Smooth muscle cell (in vitro differentiated cells): Measurements from ENCODE around the gene ZNF419. TPM values are rescaled to one million over a fixed set of nuclear protein-coding genes. Genes with fewer than 3 reads are reported as not detected.

Experiments used
- DNase-seq: peaks from one replicate; lab custom pipeline; 2025; ENCODE audit not compliant: unreplicated experiment; lab: John Stamatoyannopoulos, UW
- H2AFZ ChIP-seq: fragments of 200-600 bp; sonication (generic); 2 replicates; pipeline ENCODE4 v1.6.0; 2016; ENCODE audit warnings: antibody characterized with exemption, low read depth, mild to moderate bottlenecking
- H3F3A ChIP-seq: fragments of 200-600 bp; sonication (generic); 2 replicates; pipeline ENCODE4 v1.6.0; 2017; ENCODE audit warnings: antibody characterized with exemption, low read depth
- H3K27ac ChIP-seq: fragments of 200-600 bp; sonication (generic); 2 replicates; pipeline ENCODE4 v1.5.1; 2016; ENCODE audit warnings: low read depth, mild to moderate bottlenecking
- H3K27me3 ChIP-seq: fragments of 200-600 bp; sonication (generic); 2 replicates; pipeline ENCODE4 v1.6.1; 2016; ENCODE audit warnings: low read depth, mild to moderate bottlenecking
- H3K36me3 ChIP-seq: fragments of 200-600 bp; sonication (generic); 2 replicates; pipeline ENCODE4 v1.5.1; 2016; ENCODE audit warnings: low read depth
- H3K4me1 ChIP-seq: fragments of 200-600 bp; sonication (generic); 2 replicates; pipeline ENCODE4 v1.5.1; 2016; ENCODE audit warnings: low read depth
- H3K4me2 ChIP-seq: fragments of 200-600 bp; sonication (generic); 2 replicates; pipeline ENCODE4 v1.6.0; 2016; ENCODE audit warnings: mild to moderate bottlenecking
- H3K4me3 ChIP-seq: fragments of 200-600 bp; sonication (generic); 2 replicates; pipeline ENCODE4 v1.5.1; 2016; ENCODE audit warnings: mild to moderate bottlenecking
- H3K79me2 ChIP-seq: fragments of 200-600 bp; sonication (generic); 2 replicates; pipeline ENCODE4 v1.6.0; 2016; ENCODE audit warnings: low read depth, mild to moderate bottlenecking
- H3K9ac ChIP-seq: fragments of 200-600 bp; sonication (generic); 2 replicates; pipeline ENCODE4 v1.6.0; 2016; ENCODE audit warnings: low read depth
- H3K9me3 ChIP-seq: fragments of 200-600 bp; sonication (generic); replicated peaks from 2 replicates; pipeline ENCODE4 v1.5.1; 2016; ENCODE audit warnings: low read depth
- H4K20me1 ChIP-seq: fragments of 200-600 bp; sonication (generic); 2 replicates; pipeline ENCODE4 v1.6.0; 2016; ENCODE audit warnings: low read depth
- WGBS: methylation state at CpG from one replicate; pipeline ENCODE4 v1.1.7; 2016; ENCODE audit warnings: low lambda C conversion rate; 5-methylcytosine and 5-hydroxymethylcytosine counted together
- polyA plus RNA-seq: library from polyadenylated mRNA; unstranded; fragments of >200 nt; fragmentation: Nextera tagmentation; extraction: Ambion mirVana; gene quantifications from 2 replicates; pipeline ENCODE4 v1.2.1, GENCODE V29; 2016
- total RNA-seq: library from RNA; depleted of rRNA; stranded (reverse); fragments of >200 nt; gene quantifications from 2 replicates; pipeline ENCODE4 v1.2.3, GENCODE V29; 2014
- TF ChIP-seq, protein P1 (sequence below): fragments of 200-600 bp; sonication (generic); IDR thresholded peaks from 2 replicates; pipeline ENCODE4 v1.5.1; 2017; ENCODE audit warnings: borderline replicate concordance, mild to moderate bottlenecking, antibody characterized with exemption; ENCODE audit not compliant: insufficient read depth, poor library complexity, severe bottlenecking

The ZNF419 gene
- total and polyA plus RNA-seq, 2 experiments from 2014 or later: 9.4 to 20.5 TPM

DNA sequence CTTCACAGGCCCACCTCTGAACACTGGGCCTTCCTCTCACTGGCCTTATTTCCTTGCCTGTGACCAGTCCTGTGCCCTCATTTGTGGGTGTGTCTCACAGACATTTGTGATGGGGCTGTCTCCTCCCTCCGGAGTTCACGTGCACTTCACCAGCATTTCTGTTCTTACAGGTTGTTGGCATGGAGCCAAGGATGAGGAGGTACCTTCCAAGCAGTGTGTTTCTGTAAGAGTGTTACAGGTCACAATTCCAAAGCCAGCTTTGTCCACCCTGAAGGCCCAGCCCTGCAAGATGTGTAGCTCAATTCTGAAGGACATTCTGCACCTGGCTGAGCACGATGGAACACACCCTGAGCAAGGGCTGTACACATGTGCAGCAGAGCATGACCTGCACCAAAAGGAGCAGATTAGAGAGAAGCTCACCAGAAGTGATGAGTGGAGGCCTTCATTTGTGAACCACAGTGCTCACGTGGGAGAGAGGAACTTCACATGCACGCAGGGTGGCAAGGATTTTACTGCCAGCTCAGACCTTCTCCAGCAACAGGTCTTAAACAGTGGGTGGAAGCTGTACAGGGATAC lies 44.3 kb upstream of the ZNF419 start:
- DNase-seq: no peak
- peaks cover 14% of the 10 kb centered on the region for H3K36me3 ChIP-seq
- H3F3A ChIP-seq: no peaks in the 10 kb centered on the region
- H4K20me1 ChIP-seq: peaks cover 14% of the 10 kb centered on the region
- no peaks in the 10 kb centered on the region for H3K4me1 ChIP-seq
- 86% methylated on average over 5 of the region's 5 CpGs for WGBS
- no peaks in the 10 kb centered on the region for H3K27me3 ChIP-seq
- no peak overlapping the region for H3K4me2 ChIP-seq
- peaks cover 7% of the 10 kb centered on the region for H3K9me3 ChIP-seq
- TF ChIP-seq, protein P1, sequence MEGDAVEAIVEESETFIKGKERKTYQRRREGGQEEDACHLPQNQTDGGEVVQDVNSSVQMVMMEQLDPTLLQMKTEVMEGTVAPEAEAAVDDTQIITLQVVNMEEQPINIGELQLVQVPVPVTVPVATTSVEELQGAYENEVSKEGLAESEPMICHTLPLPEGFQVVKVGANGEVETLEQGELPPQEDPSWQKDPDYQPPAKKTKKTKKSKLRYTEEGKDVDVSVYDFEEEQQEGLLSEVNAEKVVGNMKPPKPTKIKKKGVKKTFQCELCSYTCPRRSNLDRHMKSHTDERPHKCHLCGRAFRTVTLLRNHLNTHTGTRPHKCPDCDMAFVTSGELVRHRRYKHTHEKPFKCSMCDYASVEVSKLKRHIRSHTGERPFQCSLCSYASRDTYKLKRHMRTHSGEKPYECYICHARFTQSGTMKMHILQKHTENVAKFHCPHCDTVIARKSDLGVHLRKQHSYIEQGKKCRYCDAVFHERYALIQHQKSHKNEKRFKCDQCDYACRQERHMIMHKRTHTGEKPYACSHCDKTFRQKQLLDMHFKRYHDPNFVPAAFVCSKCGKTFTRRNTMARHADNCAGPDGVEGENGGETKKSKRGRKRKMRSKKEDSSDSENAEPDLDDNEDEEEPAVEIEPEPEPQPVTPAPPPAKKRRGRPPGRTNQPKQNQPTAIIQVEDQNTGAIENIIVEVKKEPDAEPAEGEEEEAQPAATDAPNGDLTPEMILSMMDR: no peak
- no peak overlapping the region for H3K27ac ChIP-seq
- H3K9ac ChIP-seq: no peak overlapping the region
- H2AFZ ChIP-seq: no peak overlapping the region
- peaks cover 42% of the 10 kb centered on the region for H3K79me2 ChIP-seq
- H3K4me3 ChIP-seq: no peak overlapping the region

DNA sequence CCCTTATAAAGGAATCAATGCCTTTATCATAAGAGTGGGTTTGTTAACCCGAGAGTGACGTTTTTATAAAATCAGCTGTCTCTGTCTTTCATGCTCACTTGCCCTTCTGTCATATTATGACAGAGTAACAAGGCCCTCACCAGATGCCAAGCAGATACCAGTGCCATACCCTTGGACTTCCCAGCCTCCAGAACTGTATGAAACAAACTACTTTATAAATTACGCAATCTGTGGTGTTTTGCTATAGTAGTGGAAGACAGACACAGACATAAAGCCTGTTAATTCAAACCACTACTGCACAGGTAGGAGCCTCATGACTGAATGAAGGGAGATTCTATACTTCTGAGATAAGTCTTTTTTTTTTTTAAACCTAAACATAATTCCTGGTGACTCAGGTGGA lies 35.2 kb upstream of the ZNF419 start:
- TF ChIP-seq, protein P1: no peak
- Histone ChIP-seq H3K4me3 (no peak overlapping the region), H3K4me1 (no peaks in the 10 kb centered on the region), H3K9me3 (no peaks in the 10 kb centered on the region), H3F3A (no peaks in the 10 kb centered on the region), H3K9ac (no peak overlapping the region), H4K20me1 (no peaks in the 10 kb centered on the region), H3K79me2 (no peaks in the 10 kb centered on the region), H3K27ac (no peak overlapping the region), H3K4me2 (no peak overlapping the region), H3K27me3 (no peaks in the 10 kb centered on the region), H2AFZ (no peak overlapping the region), H3K36me3 (no peaks in the 10 kb centered on the region)
- no peak for DNase-seq
- WGBS: 100% methylated on average over 3 of the region's 3 CpGs

DNA sequence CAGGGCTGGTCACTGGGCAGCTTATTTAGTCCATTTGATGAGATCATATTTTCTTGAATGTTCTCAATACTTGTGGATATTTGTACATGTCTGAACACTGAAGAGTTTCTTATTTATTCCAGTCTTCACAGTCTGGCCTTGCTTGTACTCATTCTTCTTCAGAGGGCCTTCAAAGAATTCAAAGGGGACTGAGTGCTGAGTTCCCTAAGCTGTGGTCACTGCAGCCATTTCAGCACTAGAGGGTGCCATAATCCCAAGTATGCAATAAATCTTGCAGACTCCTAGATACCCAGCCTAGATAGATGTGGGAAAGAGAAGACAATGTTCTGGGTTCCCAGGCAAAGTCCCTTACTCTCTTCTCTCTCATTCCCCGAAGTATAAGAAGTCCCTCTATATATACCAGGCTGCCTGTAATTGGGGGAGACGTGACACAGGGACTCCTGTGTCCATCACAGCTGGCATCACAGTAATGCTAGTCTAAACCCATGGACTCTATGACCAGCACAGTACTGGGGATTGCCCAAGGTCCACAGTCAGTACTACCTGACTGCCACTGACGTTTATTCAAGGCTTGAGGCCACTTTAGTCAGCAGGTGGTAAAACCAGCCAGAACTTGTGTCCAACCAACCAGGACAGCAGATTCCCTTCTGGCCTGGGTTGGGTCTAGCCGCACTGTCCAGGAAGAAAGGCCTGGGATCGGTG lies 21.7 kb upstream of the ZNF419 start:
- H3K27me3 ChIP-seq: no peaks in the 10 kb centered on the region
- no peak for DNase-seq
- TF ChIP-seq, protein P1: no peak
- no peaks in the 10 kb centered on the region for H4K20me1 ChIP-seq
- peaks cover 41% of the 10 kb centered on the region for H3K9me3 ChIP-seq
- H3K4me3 ChIP-seq: no peak overlapping the region
- peaks cover 15% of the 10 kb centered on the region for H3K79me2 ChIP-seq
- H3K4me1 ChIP-seq: no peaks in the 10 kb centered on the region
- H3K36me3 ChIP-seq: peaks cover 38% of the 10 kb centered on the region
- WGBS: 96% methylated on average over 5 of the region's 5 CpGs
- H3K27ac ChIP-seq: no peak overlapping the region
- no peaks in the 10 kb centered on the region for H3F3A ChIP-seq
- no peak overlapping the region for H3K4me2 ChIP-seq
- no peak overlapping the region for H2AFZ ChIP-seq
- no peak overlapping the region for H3K9ac ChIP-seq

DNA sequence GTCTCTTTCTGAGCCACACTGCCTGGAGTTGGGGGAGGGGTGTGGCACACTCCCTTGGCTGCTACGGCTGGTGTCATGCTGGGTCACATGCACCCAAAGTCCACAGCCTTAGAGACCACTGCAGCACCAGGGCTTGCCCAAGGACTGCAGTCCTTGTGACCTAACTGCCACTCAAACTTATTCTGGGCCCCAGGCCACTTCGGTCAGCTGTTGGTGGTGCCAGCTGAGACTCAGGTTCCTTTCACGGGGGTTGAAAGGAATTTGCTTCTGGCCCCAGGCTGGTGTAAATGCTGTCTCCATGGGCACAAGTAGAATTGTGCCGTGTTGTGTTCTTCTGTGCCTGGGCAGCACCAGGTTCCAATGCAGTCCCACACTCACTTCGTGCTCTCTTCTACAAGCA lies 21.1 kb upstream of the ZNF419 start:
- H3K4me1 ChIP-seq: no peaks in the 10 kb centered on the region
- peaks cover 48% of the 10 kb centered on the region for H3K9me3 ChIP-seq
- 98% methylated on average over 5 of the region's 5 CpGs for WGBS
- peaks cover 15% of the 10 kb centered on the region for H3K79me2 ChIP-seq
- H2AFZ ChIP-seq: no peak overlapping the region
- no peak overlapping the region for H3K9ac ChIP-seq
- H3K27ac ChIP-seq: no peak overlapping the region
- no peak overlapping the region for H3K4me2 ChIP-seq
- H4K20me1 ChIP-seq: no peaks in the 10 kb centered on the region
- no peak for DNase-seq
- H3K27me3 ChIP-seq: no peaks in the 10 kb centered on the region
- TF ChIP-seq, protein P1: no peak
- H3F3A ChIP-seq: no peaks in the 10 kb centered on the region
- H3K4me3 ChIP-seq: no peak overlapping the region
- H3K36me3 ChIP-seq: peaks cover 44% of the 10 kb centered on the region
